ENCODE results near the gene KDM6B.

KDM6B gene

DNA sequence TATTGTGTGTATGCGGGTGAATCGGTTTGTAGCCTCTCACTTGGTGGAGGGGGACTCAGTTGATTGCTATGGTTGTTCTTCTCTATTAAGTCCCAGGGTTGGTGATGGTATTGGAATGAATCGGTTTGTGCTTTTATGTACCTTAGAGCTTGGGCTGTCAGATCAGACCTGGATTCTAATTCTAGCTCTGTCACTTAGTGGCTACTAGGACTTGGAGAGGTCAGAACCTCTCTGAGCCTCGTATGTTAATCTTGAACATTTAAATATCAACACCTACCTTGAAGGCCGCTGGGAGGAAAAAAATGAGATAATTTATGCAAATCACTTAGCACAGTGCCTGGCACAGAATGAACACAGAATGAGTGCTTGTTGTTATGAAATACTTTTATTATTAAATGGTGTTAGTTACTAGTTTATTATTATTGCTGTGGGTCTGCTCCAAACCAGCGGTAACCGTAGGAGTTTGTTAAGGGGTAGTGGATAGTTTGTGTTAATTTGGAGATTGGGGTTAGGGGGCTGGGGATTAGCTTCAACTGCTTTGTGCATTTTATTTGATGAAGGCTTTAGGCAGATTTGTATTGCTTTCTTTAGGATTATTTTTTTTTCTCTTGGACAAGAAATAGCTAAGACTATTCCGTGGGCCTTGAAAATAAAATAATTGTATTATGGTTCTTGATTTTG lies 3.5 kb downstream of the KDM6B start:
- peak overlapping the region; percentile 99 for H3K27ac ChIP-seq
- TF ChIP-seq ZFX (IDR thresholded peaks at IDR 0.05; ENCODE audit: borderline replicate concordance) = no peak
- TF ChIP-seq, protein P1, sequence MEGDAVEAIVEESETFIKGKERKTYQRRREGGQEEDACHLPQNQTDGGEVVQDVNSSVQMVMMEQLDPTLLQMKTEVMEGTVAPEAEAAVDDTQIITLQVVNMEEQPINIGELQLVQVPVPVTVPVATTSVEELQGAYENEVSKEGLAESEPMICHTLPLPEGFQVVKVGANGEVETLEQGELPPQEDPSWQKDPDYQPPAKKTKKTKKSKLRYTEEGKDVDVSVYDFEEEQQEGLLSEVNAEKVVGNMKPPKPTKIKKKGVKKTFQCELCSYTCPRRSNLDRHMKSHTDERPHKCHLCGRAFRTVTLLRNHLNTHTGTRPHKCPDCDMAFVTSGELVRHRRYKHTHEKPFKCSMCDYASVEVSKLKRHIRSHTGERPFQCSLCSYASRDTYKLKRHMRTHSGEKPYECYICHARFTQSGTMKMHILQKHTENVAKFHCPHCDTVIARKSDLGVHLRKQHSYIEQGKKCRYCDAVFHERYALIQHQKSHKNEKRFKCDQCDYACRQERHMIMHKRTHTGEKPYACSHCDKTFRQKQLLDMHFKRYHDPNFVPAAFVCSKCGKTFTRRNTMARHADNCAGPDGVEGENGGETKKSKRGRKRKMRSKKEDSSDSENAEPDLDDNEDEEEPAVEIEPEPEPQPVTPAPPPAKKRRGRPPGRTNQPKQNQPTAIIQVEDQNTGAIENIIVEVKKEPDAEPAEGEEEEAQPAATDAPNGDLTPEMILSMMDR (IDR thresholded peaks at IDR 0.05) = no peak

DNA sequence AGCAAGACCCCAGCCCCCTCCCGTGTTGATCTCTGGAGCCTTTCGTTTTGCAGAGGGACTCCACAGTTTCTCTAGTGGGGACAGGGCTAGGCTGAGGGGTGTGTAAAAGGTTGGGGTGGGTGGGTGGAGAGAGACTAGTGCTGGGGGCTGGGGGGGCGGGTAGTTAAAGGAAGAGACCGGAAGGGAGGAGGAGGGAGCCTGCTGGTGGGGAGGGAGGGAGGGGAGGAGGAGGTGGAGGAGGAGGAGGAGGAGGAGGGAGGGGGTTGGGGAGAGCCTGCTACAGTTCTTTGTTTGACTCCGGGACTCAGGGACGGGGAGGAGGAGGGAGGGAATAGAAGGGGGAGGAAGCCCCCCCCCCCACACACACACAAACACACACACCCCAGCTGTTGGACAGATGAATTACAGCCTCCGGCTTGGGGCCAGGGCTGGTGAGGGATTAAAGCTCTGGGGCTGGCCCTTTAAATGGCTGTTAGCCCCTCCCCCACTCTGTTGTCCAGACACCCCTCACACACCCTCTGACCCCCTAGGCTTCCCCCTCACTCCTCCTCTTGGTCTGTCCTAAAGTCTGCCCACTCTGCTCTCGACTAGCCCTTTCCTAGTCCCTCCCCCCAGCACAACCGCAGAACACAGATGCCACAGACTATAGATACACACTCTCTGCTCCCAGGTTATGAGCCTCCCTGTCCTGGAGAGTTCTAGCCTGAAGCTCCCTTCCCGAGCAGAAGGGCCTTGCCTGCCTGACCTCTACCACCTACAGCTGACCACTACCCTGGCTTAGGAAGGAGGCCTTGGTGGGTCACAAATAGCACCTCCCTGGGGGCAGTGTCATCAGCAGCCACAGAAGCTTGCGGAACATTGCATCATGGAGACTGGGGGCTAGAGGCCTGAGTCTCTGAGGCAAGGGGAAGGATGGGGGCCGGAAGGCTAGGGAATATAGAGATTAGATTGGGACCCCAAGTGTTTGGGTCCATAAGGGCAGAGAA lies 4.4 kb downstream of the KDM6B start:
- no peak for TF ChIP-seq ZFX (IDR thresholded peaks at IDR 0.05; ENCODE audit: borderline replicate concordance)
- TF ChIP-seq, protein P1 (IDR thresholded peaks at IDR 0.05) = no peak
- H3K27ac ChIP-seq = peak overlapping the region; percentile 99

DNA sequence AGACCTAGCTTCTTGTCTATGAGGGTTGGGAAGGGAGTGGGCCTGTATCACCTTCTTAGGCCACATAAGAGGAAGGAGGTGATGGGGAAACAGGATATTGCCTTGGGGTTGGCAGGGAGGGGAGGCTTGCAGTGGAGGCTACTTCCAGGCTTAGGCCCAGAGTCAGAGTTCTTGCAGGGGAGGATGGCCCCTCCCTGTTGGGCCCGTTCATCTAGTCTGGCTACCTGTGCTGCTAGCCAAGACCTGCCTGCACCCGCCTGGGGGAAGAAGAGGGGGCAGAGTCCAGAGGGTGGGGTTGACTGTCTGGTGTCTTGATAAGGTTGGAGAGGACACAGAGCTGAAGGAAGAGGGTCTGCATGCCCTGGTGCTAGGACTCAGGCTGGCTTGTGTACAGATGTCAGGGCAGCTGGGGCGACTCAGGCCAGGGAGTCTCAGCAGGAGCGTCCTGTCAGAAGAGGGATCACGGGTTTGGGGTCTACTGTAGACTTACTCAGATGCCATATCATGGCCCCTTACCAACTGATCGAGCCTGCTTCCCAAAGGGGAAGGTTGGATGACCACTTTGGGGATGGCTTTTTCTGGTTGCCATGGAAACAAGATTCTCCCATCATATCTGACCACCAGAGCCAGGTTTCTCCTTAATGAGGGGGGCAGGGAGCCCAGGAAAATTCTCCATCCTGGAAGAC lies 5.3 kb downstream of the KDM6B start:
- no peak for TF ChIP-seq ZFX (IDR thresholded peaks at IDR 0.05; ENCODE audit: borderline replicate concordance)
- TF ChIP-seq, protein P1 (IDR thresholded peaks at IDR 0.05) = no peak
- H3K27ac ChIP-seq = peak overlapping the region; percentile 99

- TF ChIP-seq, protein P1 (IDR thresholded peaks at IDR 0.05) = no peak
- TF ChIP-seq ZFX (IDR thresholded peaks at IDR 0.05; ENCODE audit: borderline replicate concordance) = no peak
- peak overlapping the region; percentile 99 for H3K27ac ChIP-seq
Observed at GRCh38 chr17:7839876-7840261, 5.9 kb downstream of the KDM6B start.

DNA sequence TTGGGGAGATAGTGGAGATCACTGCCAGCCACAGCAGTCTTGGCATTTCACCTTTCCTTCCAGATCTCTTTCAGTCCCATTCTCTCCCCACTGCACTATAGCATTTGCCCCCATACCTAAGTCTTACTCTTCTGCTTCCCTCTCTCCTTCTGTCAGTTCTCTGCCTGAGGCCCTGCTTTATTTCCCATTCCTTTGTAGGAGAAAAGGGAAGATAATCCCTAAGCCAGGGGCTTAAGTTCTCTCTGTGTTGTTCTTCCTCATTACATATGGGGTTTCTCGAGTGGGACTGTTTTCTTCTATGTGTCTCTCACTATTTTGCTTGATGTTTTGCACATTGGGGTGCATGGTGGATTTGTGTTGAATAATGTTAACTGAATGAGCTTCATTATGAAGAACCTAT lies 6.4 kb downstream of the KDM6B start:
- TF ChIP-seq ZFX (IDR thresholded peaks at IDR 0.05; ENCODE audit: borderline replicate concordance) = no peak
- TF ChIP-seq, protein P1 (IDR thresholded peaks at IDR 0.05) = no peak
- peak overlapping the region; percentile 99 for H3K27ac ChIP-seq

GRCh38 chr17:7840875-7841274 lies 6.9 kb downstream of the KDM6B start:
- peak overlapping the region; percentile 99 for H3K27ac ChIP-seq
- TF ChIP-seq ZFX (IDR thresholded peaks at IDR 0.05; ENCODE audit: borderline replicate concordance) = no peak
- TF ChIP-seq, protein P1 (IDR thresholded peaks at IDR 0.05) = no peak
